ENCODE results near the gene GDPD5. TPM values are rescaled to one million over a fixed set of nuclear protein-coding genes. Genes with fewer than 3 reads are reported as not detected.

The GDPD5 gene
- total and polyA plus RNA-seq, 10 of the 15 experiments (the other 5 are each of a cell fraction or from before 2014, with no cell fraction given) = 0.10 to 30.0 (median 6.7) TPM

GRCh38 chr11:75420224-75421034, 105.3 kb downstream of the GDPD5 start:
- Histone ChIP-seq H3K4me1 (ENCODE audit: control insufficient read depth, insufficient read depth, low read length) (no peaks in the 10 kb centered on the region), H3K9me3 (replicated peaks; ENCODE audit: control insufficient read depth, insufficient read depth, low read length) (no peaks in the 10 kb centered on the region), H3K27me3 (replicated peaks in 1 of 2; ENCODE audit: control insufficient read depth in 2 of 2, insufficient read depth in 2 of 2, low read length in 1 of 2) (no peaks in the 10 kb centered on the region), H3K79me2 (ENCODE audit: control insufficient read depth, insufficient read depth, low read length) (no peaks in the 10 kb centered on the region), H3K4me2 (ENCODE audit: control insufficient read depth, insufficient read depth) (no peak overlapping the region), H3K4me3 (no peak overlapping the region), H3K9ac (ENCODE audit: control insufficient read depth, insufficient read depth, low read length) (no peak overlapping the region), H3K36me3 (ENCODE audit: control insufficient read depth in 2 of 2, insufficient read depth in 2 of 2, low read length in 1 of 2) (peaks cover 3 to 7% of the 10 kb centered on the region in 2 experiments; a peak in 3 of 4 replicates), H4K20me1 (ENCODE audit: control insufficient read depth, insufficient read depth) (no peaks in the 10 kb centered on the region), H2AFZ (ENCODE audit: control insufficient read depth, low read depth, low read length) (no peak overlapping the region), H3K27ac (ENCODE audit: control insufficient read depth, insufficient read depth) (no peak overlapping the region)
- DNase-seq (ENCODE audit: low read depth, low spot score) (no peak), ATAC-seq (no peak), FAIRE-seq (no peak)
- WGBS (ENCODE audit: insufficient coverage, insufficient replicate concordance, low lambda C conversion rate, missing lambda C conversion rate) = 87% methylated on average over 14 of the region's 14 CpGs
- no TSS peak for BruUV-seq (replicated peaks)
- ChIA-PET CTCF (interaction anchor here (1.1 kb wide), 1 partner anchor 13 kb away, joined by 3 read pairs; no protein-coding TSS in a partner anchor), RAD21 (ENCODE audit: unreplicated experiment) (no interaction called here), POLR2A (no interaction called here), SMC1A (ENCODE audit: uncharacterized antibody, unreplicated experiment) (no interaction called here)
- TF ChIP-seq EED (IDR thresholded peaks at IDR 0.05; ENCODE audit: low read depth) = no peak
- no peak for TF ChIP-seq EGR1 (IDR thresholded peaks at IDR 0.05; ENCODE audit: borderline replicate concordance in 1 of 2, low read depth in 2 of 2, low read length in 2 of 2)
- TF ChIP-seq ZNF384 (IDR thresholded peaks at IDR 0.05; ENCODE audit: borderline replicate concordance, low read depth, low read length) = no peak
- TF ChIP-seq TAF1 (IDR thresholded peaks at IDR 0.05; ENCODE audit: borderline replicate concordance, low read depth, low read length) = no peak
- no peak for TF ChIP-seq CBFB (IDR thresholded peaks at IDR 0.05; ENCODE audit: low read depth)
- TF ChIP-seq PAX8 (IDR thresholded peaks at IDR 0.05) = no peak
- TF ChIP-seq TCF7 (IDR thresholded peaks at IDR 0.05; ENCODE audit: borderline replicate concordance) = no peak
- in situ Hi-C loops (cut with MboI) (no loop called here), intact Hi-C loops (cut with micrococcal nuclease; ENCODE audit: unreplicated experiment) (no loop called here)

GRCh38 chr11:75413864-75414263, 111.9 kb downstream of the GDPD5 start:
- no peak for DNase-seq (ENCODE audit: low read depth, low spot score)
- ChIA-PET SMC1A (ENCODE audit: uncharacterized antibody, unreplicated experiment) (interaction anchor here (1.4 kb wide), 1 partner anchor 33 kb away, joined by 5 read pairs; no protein-coding TSS in a partner anchor), CTCF (interaction anchor here (0.6 kb wide), 1 partner anchor 220 kb away, joined by 3 read pairs; no protein-coding TSS in a partner anchor), RAD21 (ENCODE audit: unreplicated experiment) (no interaction called here), POLR2A (no interaction called here)
- in situ Hi-C loops (cut with MboI) = no loop called here
- no peak for ATAC-seq
- Histone ChIP-seq H3K4me1 (ENCODE audit: control insufficient read depth, insufficient read depth, low read length) (no peaks in the 10 kb centered on the region), H3K4me2 (ENCODE audit: control insufficient read depth, insufficient read depth) (no peak overlapping the region), H3K27me3 (replicated peaks in 1 of 2; ENCODE audit: control insufficient read depth in 2 of 2, insufficient read depth in 2 of 2, low read length in 1 of 2) (no peaks in the 10 kb centered on the region), H3K9me3 (replicated peaks; ENCODE audit: control insufficient read depth, insufficient read depth, low read length) (no peaks in the 10 kb centered on the region), H4K20me1 (ENCODE audit: control insufficient read depth, insufficient read depth) (peaks cover 3% of the 10 kb centered on the region; the same call in 1 of the 2 replicates), H3K4me3 (no peak overlapping the region), H3K36me3 (ENCODE audit: control insufficient read depth in 2 of 2, insufficient read depth in 2 of 2, low read length in 1 of 2) (peaks cover 10 to 17% of the 10 kb centered on the region in 2 experiments), H3K79me2 (ENCODE audit: control insufficient read depth, insufficient read depth, low read length) (no peaks in the 10 kb centered on the region), H3K9ac (ENCODE audit: control insufficient read depth, insufficient read depth, low read length) (no peak overlapping the region), H2AFZ (ENCODE audit: control insufficient read depth, low read depth, low read length) (no peak overlapping the region), H3K27ac (ENCODE audit: control insufficient read depth, insufficient read depth) (no peak overlapping the region)
- 73% methylated on average over 2 of the region's 2 CpGs for WGBS (ENCODE audit: insufficient coverage, insufficient replicate concordance, low lambda C conversion rate, missing lambda C conversion rate)
- FAIRE-seq = no peak
- BruUV-seq (replicated peaks) = TSS peak; percentile 34
- intact Hi-C loops (cut with micrococcal nuclease; ENCODE audit: unreplicated experiment) = no loop called here
- no peak for TF ChIP-seq CEBPZ (IDR thresholded peaks at IDR 0.05; ENCODE audit: low read depth, low read length)
- TF ChIP-seq STAT3 (IDR thresholded peaks at IDR 0.05; ENCODE audit: low read depth, low read length) = no peak
- no peak for TF ChIP-seq MLLT1 (IDR thresholded peaks at IDR 0.05)
- TF ChIP-seq RAD21 (IDR thresholded peaks at IDR 0.05; ENCODE audit: insufficient read depth, low read depth, low read length) = no peak
- no peak for TF ChIP-seq IRF4 (IDR thresholded peaks at IDR 0.05; ENCODE audit: low read depth, low read length)
- TF ChIP-seq RAD51 (IDR thresholded peaks at IDR 0.05) = no peak
